Effector CD4-positive, alpha-beta T cell (primary cell): Measurements from ENCODE around the gene FAAP20.

Experiments used
- DNase-seq: peaks from one replicate; pipeline ENCODE4 v3.0.0-alpha.2; 2020

FAAP20 gene

GRCh38 chr1:2209400-2210083, 15.0 kb upstream of the FAAP20 start:
- DNase-seq: no peak

DNA sequence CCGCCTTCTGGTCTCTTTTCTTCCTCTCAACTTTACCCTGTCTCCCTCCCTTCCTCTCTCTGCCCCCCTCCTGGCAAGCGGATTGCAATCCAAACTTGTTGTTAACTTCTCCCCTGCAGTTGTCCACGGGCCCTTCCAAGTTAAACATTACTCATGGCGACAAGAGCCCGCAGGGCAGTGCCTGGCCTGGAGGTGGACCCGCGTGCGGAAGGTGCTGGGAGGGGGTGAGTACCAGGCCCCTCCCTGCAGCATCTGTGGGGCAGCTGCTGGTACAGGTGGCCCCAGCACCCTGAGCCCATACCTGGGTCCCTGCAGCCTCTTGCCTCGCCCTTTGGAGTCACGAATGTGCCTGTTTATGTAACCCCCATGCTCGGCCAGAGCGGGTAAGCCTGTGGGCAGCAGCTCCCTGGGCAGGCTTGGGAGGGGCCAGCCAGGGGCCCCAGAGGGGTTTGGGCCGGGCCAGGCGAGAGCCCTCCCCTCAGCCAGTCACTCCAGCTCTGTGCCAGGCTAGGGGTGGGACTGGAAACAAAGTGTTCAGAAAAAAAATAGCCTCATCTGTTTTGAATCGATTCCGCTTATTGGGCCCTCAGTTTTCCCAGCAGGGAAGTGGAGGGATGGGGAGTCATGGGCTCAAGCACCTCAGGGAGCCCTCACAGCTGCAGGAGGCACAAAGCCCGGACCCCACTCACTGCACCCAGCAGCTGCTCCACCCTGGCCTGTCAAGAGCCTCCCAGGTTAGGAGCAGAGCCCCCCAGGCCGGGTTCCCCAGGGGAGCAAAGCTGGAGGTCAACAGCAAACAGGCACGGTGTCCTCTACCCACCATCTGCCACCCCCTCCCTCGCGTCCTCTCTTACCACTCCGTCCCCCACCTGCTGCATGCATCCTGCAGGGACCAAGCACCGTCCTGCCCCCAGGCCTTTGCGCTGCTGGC, 14.0 kb upstream of the FAAP20 start:
- no peak for DNase-seq

GRCh38 chr1:2206813-2207487, 12.4 kb upstream of the FAAP20 start:
- DNase-seq: no peak

GRCh38 chr1:2205191-2205952, 10.8 kb upstream of the FAAP20 start:
- peak; percentile 92 for DNase-seq

GRCh38 chr1:2204415-2205190, 10.0 kb upstream of the FAAP20 start:
- no peak for DNase-seq

DNA sequence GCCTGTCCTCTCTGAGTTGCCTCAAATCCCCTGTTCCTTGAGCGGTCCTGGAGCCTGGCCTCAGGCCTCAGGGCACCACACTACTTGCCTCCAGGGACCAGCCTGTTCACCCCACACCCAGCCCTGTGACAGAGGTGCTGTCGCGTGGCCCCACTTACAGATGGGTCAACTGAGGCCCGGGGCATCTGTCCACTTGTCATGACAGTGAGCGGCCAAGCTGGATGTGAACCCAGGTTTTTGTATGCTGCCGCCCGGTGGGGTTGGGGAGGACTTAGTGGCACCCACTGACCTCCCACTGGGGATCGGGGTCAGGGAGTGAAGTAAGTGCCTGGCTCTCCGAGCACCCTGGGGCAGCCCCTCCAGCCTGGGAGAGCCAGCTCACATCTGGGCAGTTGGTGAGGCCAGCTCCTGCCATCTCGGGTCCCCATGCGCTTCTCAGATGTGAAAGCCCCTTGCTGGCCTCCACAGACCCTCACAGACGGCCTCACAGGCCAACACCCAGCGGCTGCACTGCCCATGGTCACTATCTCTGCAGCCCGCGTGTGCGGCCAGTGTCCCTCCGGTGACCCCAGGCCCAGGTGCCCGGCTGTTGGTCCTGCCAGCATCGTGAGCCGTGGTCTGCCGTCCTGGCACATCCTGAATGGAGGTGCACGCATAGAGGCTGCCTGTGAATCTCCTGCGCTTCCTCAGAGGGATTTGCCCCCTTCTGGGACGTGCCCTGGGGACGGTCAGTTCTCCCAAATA, 9.3 kb upstream of the FAAP20 start:
- no peak for DNase-seq

DNA sequence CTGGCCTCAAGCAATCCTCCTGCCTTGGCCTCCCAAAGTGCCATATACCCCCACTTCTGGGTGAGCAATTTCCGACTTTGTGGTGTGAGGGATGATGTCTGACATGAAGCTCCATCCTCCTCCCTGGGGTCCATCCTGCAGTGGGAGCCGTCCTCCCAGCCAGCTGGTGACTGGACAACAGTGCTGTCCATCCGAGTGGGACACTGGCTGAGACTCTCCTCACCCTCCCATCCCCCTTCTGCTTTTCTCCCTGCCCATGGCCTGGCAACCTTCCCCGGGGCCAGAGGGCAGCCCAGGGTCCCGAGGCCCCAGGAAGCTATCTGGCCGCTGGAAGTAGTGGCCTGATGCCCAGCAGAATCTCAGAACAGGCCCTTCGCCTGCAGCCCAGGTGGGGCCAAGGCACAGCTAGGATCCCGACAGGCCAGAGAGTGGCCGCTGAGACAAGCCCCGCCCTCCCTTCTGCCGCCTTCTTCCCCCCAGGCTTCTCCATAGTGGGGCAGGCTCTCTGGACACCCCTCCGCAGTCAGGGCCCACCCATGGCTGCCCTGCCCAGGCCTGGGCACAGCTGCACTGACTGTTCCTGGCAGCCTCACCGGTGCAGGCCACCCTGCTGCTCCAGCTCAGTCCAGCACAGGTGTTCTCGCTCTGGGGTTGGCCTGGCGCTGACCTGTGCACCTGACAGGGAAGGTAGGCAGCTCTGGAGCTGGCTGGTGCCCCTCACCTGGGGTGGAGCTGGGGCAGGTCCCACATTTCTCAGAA, 8.4 kb upstream of the FAAP20 start:
- no peak for DNase-seq

GRCh38 chr1:2202008-2202575, 7.5 kb upstream of the FAAP20 start:
- no peak for DNase-seq

GRCh38 chr1:2201062-2201461, 6.5 kb upstream of the FAAP20 start:
- no peak for DNase-seq

DNA sequence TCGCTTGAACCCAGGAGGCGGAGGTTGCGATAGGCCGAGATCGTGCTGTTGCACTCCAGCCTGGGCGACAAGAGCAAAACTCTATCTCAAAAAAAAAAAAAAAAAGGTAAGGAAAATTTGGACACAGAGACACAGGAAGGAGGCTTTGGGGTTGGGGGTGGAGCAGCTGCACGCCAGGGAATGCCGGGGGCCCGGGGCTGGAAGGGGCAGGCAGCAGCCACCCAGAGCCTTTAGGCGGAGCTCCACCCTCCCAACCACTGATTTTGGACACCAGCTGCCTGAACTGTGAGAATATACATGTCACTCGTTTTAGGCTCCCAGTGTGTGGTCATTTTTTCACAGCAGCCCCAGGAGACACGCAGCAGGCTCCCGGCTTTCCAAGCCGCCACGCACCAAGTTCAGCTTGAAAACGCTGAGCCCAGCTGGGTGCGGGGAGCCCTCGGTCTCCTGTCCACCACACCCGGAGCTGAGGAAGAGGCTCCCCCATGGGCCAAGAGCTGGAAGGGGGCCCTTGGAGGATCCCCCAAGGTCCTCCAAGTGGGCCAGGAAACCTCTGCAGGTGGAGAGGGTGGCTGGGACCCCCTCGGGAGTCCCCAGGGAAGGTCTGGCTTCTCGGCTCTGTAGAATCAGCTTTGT, 5.9 kb upstream of the FAAP20 start:
- DNase-seq: no peak

- DNase-seq: peak; percentile 66
Measured at GRCh38 chr1:2199042-2199810, 4.7 kb upstream of the FAAP20 start.

GRCh38 chr1:2198571-2198970, 4.0 kb upstream of the FAAP20 start:
- DNase-seq: no peak

DNA sequence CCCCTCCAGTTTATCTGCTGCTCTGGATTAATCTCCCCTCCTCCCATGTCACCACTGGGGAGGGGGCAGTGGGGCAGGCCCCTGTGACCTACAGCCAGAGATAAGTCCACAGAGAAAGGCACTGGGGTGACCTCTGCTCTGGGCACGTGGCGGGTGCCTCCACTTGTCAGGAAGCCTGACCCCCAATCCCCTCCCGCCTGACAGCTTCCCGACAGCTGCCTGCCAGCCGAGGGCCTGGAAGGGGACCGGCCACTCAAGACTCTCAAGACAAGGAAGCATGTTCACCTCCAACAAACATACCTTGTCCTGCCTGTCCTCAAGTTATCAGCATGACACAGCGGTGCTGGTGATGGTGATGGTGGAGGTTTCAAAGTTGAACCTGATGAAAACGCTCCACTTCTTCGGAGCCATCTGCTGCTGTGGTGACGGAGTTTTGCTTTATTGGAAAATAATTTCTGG, 3.2 kb upstream of the FAAP20 start:
- no peak for DNase-seq

- DNase-seq: no peak
Measured at GRCh38 chr1:2196901-2197638, 2.5 kb upstream of the FAAP20 start.

- DNase-seq: no peak
Measured at GRCh38 chr1:2195785-2196184, 1.2 kb upstream of the FAAP20 start.

DNA sequence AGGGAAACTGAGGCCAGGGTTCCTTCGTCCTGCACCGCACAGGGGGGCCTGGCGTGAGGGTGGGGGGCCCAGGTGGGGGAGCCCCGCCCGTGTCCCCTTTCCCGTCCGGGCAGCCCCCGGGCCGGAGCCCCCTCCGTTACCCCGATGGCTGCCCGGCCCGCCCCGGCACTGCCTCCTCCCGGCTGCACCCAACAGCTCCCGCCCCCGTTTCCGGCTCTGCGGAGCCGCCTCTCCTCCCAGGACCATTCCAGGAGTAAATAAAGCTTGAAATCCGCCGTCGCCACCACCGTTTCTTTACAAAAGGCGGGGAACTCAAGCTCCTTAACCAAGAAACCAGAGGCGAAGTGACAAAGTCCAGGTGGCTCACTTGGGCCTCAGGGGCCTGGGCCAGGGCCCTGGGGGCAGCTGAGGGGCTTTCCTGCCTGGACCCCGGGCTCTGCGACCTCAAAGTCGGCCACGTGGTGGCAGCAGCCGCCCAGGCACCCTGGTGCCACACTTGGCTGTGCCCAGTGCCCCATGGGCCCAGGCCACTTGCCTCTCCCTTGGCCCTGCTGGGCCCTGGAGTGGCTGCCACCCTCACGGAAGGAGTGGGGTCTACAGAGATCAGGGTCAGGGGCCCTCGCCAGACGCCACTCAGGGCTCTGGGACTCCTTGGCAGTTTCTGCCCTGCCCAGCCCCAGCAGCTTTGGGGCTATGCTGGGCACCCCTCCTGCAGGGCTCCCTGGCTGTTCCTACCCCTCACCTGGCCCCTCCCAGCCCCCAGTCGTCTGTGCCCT, 514 bp upstream of the FAAP20 start:
- peak; percentile 86 for DNase-seq
